Keratinocyte (primary cell): ENCODE data around the gene MSI2. TPM values are rescaled to one million over a fixed set of nuclear protein-coding genes. Genes with fewer than 3 reads are reported as not detected.

ENCODE experiments used
- DNase-seq: peaks from one replicate; pipeline ENCODE4 v3.0.0-alpha.2; 2011; ENCODE audit warnings: low read depth, missing footprints, low spot score
- FAIRE-seq: peaks from 2 replicates; lab custom pipeline; 2011; peaks lifted over from hg19 to GRCh38; lab: Jason Lieb, UNC
- H2AFZ ChIP-seq: 2 replicates; pipeline ENCODE4 v1.6.0; 2012; ENCODE audit warnings: low read length, control low read depth, inconsistent platforms; ENCODE audit not compliant: control insufficient read depth
- H3K27ac ChIP-seq: 2 replicates; pipeline ENCODE4 v1.5.1; 2011; ENCODE audit warnings: low read length; ENCODE audit not compliant: control insufficient read depth, insufficient read depth
- H3K27me3 ChIP-seq: 3 replicates; pipeline ENCODE4 v1.6.0; 2011; ENCODE audit warnings: low read length; ENCODE audit not compliant: control insufficient read depth, insufficient read depth; ENCODE audit errors: extremely low read depth
- H3K36me3 ChIP-seq, 2 experiments: 2 replicates in 1 of 2; 3 replicates in 1 of 2; pipeline ENCODE4 v1.5.1; 2011; ENCODE audit warnings: low read length in 2 of 2, mild to moderate bottlenecking in 1 of 2; ENCODE audit not compliant: control insufficient read depth in 2 of 2, insufficient read depth in 2 of 2; ENCODE audit errors: extremely low read depth in 1 of 2
- H3K4me1 ChIP-seq: 3 replicates; pipeline ENCODE4 v1.5.1; 2011; ENCODE audit warnings: low read length; ENCODE audit not compliant: control insufficient read depth, insufficient read depth; ENCODE audit errors: extremely low read depth
- H3K4me2 ChIP-seq: 3 replicates; pipeline ENCODE4 v1.6.0; 2011; ENCODE audit warnings: low read depth, low read length; ENCODE audit not compliant: control insufficient read depth, insufficient read depth; ENCODE audit errors: extremely low read depth
- H3K4me3 ChIP-seq, 3 experiments: fragments of 200-600 bp in 1 of 3; sonication (generic) in 1 of 3; 2 replicates in 2 of 3; 3 replicates in 1 of 3; pipeline ENCODE4 v1.5.1; 2011 to 2016; ENCODE audit warnings: low read length in 3 of 3, mild to moderate bottlenecking in 3 of 3, control low read depth in 2 of 3, inconsistent platforms in 1 of 3, low read depth in 1 of 3, mixed read lengths in 1 of 3, mixed run types in 1 of 3, moderate library complexity in 1 of 3; ENCODE audit not compliant: control insufficient read depth in 2 of 3, insufficient read depth in 2 of 3; ENCODE audit errors: extremely low read depth in 1 of 3
- H3K79me2 ChIP-seq: 2 replicates; pipeline ENCODE4 v1.6.0; 2012; ENCODE audit warnings: low read length; ENCODE audit not compliant: control insufficient read depth, insufficient read depth
- H3K9ac ChIP-seq: 3 replicates; pipeline ENCODE4 v1.6.0; 2011; ENCODE audit warnings: low read length; ENCODE audit not compliant: control insufficient read depth, insufficient read depth; ENCODE audit errors: extremely low read depth
- H3K9me1 ChIP-seq: 3 replicates; pipeline ENCODE4 v1.6.0; 2011; ENCODE audit warnings: low read length; ENCODE audit not compliant: control insufficient read depth, insufficient read depth; ENCODE audit errors: extremely low read depth
- H3K9me3 ChIP-seq: 2 replicates; pipeline ENCODE4 v1.5.1; 2012; ENCODE audit warnings: low read depth, low read length; ENCODE audit not compliant: control insufficient read depth
- H4K20me1 ChIP-seq: 3 replicates; pipeline ENCODE4 v1.6.0; 2011; ENCODE audit warnings: low read length; ENCODE audit not compliant: control insufficient read depth, insufficient read depth; ENCODE audit errors: extremely low read depth
- CTCF ChIP-seq, 3 experiments: IDR thresholded peaks in 1 of 3; conservative IDR thresholded peaks in 1 of 3; optimal IDR thresholded peaks in 1 of 3; 2 replicates in 2 of 3; 3 replicates in 1 of 3; pipeline versions ENCODE3 to v1.5.1; 2011; ENCODE audit warnings: low read length in 3 of 3, mild to moderate bottlenecking in 3 of 3, moderate library complexity in 2 of 3, control low read depth in 1 of 3, inconsistent platforms in 1 of 3; ENCODE audit not compliant: insufficient read depth in 2 of 3; ENCODE audit errors: extremely low read depth in 1 of 3
- EZH2 ChIP-seq: IDR thresholded peaks from one replicate; pipeline ENCODE4 v1.6.1; 2012; ENCODE audit warnings: inconsistent platforms, mild to moderate bottlenecking, low read length, moderate library complexity
- dilution Hi-C: fragments of 300-500 bp; cut with MboI; formaldehyde crosslinking; loops from one replicate; pipeline ENCODE4 v1.7.0; 2020; ENCODE audit warnings: low sequenced_read_pairs; ENCODE audit not compliant: extremely low pct_ligation_motif_present
- polyA plus RNA-seq, 5 experiments: library from polyadenylated mRNA; depleted of rRNA in 3 of 5; stranded (reverse) in 3 of 5; stranded (forward) in 1 of 5; unstranded in 1 of 5; fragments of >200 nt; gene quantifications; 1 replicate in 1 of 5; 2 replicates in 3 of 5; 3 replicates in 1 of 5; pipeline versions ENCODE4 v1.2.1 to v1.2.3, GENCODE V29; 2011 to 2012; ENCODE audit warnings: missing spikeins in 2 of 5, low read depth in 1 of 5, low replicate concordance in 1 of 5

Gene MSI2
- polyA plus RNA-seq, 1 donor (not counting 4 experiments of a cell fraction or from before 2014, with no cell fraction given), result 22.3 TPM

GRCh38 chr17:57389473-57389872 is 133.2 kb downstream of the MSI2 start:
- Histone ChIP-seq H3K4me3 (no peak overlapping the region), H3K79me2 (no peaks in the 10 kb centered on the region), H2AFZ (no peak overlapping the region), H3K27me3 (no peaks in the 10 kb centered on the region), H4K20me1 (no peaks in the 10 kb centered on the region), H3K9ac (no peak overlapping the region), H3K27ac (no peak overlapping the region), H3K36me3 (no peaks in the 10 kb centered on the region), H3K4me2 (no peak overlapping the region), H3K9me1 (no peaks in the 10 kb centered on the region), H3K4me1 (no peaks in the 10 kb centered on the region), H3K9me3 (peaks cover 7% of the 10 kb centered on the region)
- no peak for TF ChIP-seq CTCF (optimal IDR thresholded peaks at IDR 0.05 in 1 of 3, IDR thresholded peaks at IDR 0.05 in 1 of 3, conservative IDR thresholded peaks at IDR 0.05 in 1 of 3; ENCODE audit: extremely low read depth in 1 of 3, insufficient read depth in 2 of 3, low read length in 3 of 3)
- TF ChIP-seq EZH2, result no peak
- dilution Hi-C loops, result no loop called here
- FAIRE-seq, result no peak
- DNase-seq, result no peak

DNA sequence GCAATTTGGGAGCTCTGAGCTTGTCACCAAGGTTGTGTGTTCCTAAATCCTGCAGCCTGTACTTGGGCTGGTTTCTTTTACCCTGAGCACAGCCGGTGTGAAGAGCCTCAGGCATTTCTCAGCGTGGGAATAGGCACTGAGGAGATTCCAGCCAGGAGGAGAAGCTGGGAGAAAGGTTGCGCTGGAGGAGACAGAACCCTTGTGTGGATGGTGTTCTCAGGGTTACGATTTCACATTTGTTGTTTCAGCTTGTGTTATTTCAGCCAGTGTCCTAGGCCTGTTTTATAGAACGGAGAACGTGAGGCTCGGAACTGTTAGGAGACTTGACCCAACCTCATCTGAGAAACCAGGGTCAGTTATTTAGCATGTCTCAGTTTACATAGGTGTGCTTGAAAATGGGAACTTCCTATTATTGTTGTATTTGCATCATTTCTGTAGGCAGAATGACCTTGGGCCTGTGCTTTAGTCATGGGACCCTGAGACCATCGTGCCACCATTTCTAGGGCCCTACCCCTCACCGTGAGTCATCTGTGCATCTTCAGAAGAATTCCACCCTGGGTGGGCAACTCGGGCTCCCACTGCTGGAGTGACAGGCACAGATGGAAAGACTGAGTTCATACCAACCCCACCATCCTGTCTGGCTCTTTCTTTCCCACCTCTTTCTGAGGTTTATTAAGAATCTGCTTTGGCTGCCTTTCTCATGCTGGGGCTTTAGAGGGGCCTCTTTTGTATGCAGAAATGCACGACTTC is 134.9 kb downstream of the MSI2 start:
- no peak for TF ChIP-seq EZH2
- no peak for TF ChIP-seq CTCF (optimal IDR thresholded peaks at IDR 0.05 in 1 of 3, IDR thresholded peaks at IDR 0.05 in 1 of 3, conservative IDR thresholded peaks at IDR 0.05 in 1 of 3; ENCODE audit: extremely low read depth in 1 of 3, insufficient read depth in 2 of 3, low read length in 3 of 3)
- no peak overlapping the region for H3K27ac ChIP-seq
- no peak for FAIRE-seq

More for the DNA sequence above, 134.9 kb downstream of the MSI2 start:
- no peak overlapping the region for H2AFZ ChIP-seq
- no peaks in the 10 kb centered on the region for H3K9me1 ChIP-seq
- no peak overlapping the region for H3K4me3 ChIP-seq
- H3K9ac ChIP-seq, result no peak overlapping the region
- no peaks in the 10 kb centered on the region for H3K4me1 ChIP-seq
- peaks cover 7% of the 10 kb centered on the region for H3K9me3 ChIP-seq
- H3K27me3 ChIP-seq, result no peaks in the 10 kb centered on the region
- H3K36me3 ChIP-seq, result no peaks in the 10 kb centered on the region
- no peak overlapping the region for H3K4me2 ChIP-seq
- H3K79me2 ChIP-seq, result no peaks in the 10 kb centered on the region
- no peak for DNase-seq
- no peaks in the 10 kb centered on the region for H4K20me1 ChIP-seq
- dilution Hi-C loops, result no loop called here
